Urothelium cell line (cell line): ENCODE results near the gene OR10H4.
"Not testable (repeated sequence)": the region's sequence is repeated elsewhere in the genome, so short reads cannot be mapped to it uniquely, and the experiment has no call there.

ENCODE experiments used
- DNase-seq: peaks from one replicate; pipeline ENCODE4 v3.0.0; 2011; ENCODE audit warnings: low spot score, mixed read lengths
- FAIRE-seq: peaks from 2 replicates; lab custom pipeline; 2011; peaks lifted over from hg19 to GRCh38; lab: Jason Lieb, UNC

Gene OR10H4

DNA sequence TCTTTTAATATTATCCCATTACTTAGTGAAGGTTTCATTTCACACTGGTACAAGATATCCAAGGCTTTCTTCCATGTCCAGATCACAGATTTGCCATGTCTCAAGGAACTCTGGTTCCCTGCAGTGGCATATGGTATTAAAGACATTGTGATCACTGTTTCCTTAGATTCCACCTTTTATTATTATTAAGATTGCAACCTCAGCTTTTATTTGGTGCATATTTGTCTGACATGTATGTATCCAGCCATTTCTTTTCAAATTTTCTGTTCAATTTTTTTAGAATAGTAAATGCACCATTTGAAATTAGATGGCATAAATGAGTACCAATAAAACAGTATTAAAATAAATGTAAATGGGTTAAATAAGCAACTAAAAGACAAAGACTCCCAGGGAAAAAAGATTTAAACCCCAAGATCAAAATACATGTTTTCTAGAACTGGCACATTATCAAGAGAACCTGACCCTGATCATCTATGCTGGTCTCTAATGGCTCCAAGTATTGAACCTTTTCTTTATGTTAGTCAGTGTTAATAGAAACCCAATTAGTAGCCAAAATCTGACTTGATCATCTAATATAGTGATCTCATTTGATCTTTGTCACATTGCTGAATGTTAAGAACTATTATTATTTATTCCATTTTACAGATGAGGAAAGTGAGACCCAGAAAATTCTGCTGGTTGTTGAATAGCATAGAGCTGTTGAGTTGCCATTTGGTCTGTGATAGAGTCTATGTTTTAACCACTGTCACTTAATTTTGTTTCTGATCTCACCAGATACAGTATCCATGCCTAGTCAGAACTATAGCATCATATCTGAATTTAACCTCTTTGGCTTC, at the start of gene OR10H4:
Gene OR10H4, plus strand, starts transcription at position 786 of the 836 bp plus-strand sequence. Its CDS starts 0 bp downstream, at position 786.
- FAIRE-seq = no peak
- DNase-seq = no peak

DNA sequence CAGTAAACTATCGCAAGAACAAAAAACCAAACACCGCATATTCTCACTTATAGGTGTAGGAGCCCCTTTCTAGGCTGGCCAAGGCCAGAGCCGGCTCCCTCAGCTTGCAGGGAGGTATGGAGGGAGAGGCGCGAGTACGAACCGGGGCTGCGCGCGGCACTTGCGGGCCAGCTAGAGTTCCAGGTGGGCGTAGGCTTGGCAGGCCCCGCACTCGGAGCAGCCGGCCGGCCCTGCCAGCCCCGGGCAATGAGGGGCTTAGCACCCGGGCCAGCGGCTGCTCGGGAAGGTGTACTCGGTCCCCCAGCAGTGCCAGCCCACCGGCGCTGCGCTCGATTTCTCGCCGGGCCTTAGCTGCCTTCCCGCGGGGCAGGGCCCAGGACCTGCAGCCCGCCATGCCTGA, 49.2 kb upstream of the OR10H4 start:
- FAIRE-seq, DNase-seq: not testable (repeated sequence)

- not testable (repeated sequence) for FAIRE-seq
These were observed 48.8 kb upstream of the OR10H4 start for GRCh38 chr19:15900032-15900431.

GRCh38 chr19:15900504-15900903, 48.3 kb upstream of the OR10H4 start:
- DNase-seq (no peak), FAIRE-seq (no peak)

More at GRCh38 chr19:15900032-15900431, 48.8 kb upstream of the OR10H4 start:
- DNase-seq = not testable (repeated sequence)

DNA sequence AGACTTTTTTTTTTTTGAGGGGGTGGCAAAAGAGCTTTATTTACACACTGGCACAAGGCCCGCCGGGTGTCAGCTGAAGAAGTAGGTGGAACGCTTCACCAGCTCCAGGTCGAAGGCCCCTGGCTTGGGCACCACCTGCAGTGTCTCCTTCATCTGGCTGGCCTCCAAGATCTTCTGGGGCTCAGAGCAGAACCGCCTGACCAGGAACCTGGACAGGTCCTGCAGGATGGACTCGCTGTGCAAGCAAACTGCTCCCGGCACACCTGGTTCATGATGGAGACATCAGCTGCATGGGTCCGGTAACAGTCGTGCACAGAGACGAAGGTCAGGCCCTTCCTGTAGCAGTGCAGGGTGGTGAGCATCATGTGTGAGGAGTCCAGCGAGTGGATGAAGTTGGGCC, 46.6 kb upstream of the OR10H4 start:
- DNase-seq (no peak), FAIRE-seq (no peak)

DNA sequence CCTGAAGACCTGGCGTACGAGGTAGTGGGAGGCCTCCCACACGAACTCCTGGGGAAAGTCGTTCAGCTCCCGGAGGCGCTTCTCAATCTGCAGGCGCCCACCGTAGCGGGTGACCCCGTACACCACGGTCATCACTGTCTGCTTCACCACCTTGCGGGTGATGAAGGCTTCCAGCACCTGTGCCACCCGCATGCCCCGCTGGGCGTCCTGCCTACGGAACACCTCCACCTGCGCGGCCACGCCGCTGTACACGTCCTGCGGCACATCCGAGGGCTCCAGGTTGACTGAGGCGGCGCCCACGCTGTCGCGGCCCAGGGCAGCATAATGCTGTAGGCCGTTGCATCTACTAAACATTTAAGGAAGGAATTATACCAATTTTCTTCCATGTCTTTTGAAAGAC, 45.9 kb upstream of the OR10H4 start:
- FAIRE-seq, DNase-seq: not testable (repeated sequence)

GRCh38 chr19:15905026-15905425, 43.8 kb upstream of the OR10H4 start:
- FAIRE-seq = no peak
- no peak for DNase-seq

GRCh38 chr19:15911599-15912235, 37.1 kb upstream of the OR10H4 start:
- DNase-seq = no peak

GRCh38 chr19:15913384-15913783, 35.4 kb upstream of the OR10H4 start:
- FAIRE-seq (no peak), DNase-seq (no peak)

More at GRCh38 chr19:15911599-15912235, 37.1 kb upstream of the OR10H4 start:
- FAIRE-seq = no peak

- no peak for FAIRE-seq
- no peak for DNase-seq
These were observed 35.0 kb upstream of the OR10H4 start for GRCh38 chr19:15913830-15914229.

DNA sequence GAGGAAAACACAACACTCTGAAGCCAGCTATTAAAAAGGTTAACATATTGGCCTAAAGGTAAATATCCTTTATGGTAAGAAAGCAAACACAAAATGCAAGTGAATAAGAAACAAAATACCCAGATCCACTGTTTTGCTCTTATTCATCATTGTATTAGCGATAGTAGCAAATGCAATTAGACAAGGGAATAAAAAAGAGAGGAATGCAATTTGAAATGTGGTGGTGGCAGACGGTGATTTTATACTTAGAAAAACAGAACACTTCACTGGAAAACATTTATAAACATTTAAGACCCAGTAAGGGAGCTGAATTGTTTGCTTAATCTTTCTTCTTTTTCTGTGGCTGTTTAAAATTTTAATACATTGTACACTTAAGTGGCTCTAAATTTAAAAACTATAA, 33.7 kb upstream of the OR10H4 start:
- no peak for DNase-seq
- no peak for FAIRE-seq

- FAIRE-seq (no peak), DNase-seq (no peak)
These were observed 29.6 kb upstream of the OR10H4 start for GRCh38 chr19:15919243-15919642.

DNA sequence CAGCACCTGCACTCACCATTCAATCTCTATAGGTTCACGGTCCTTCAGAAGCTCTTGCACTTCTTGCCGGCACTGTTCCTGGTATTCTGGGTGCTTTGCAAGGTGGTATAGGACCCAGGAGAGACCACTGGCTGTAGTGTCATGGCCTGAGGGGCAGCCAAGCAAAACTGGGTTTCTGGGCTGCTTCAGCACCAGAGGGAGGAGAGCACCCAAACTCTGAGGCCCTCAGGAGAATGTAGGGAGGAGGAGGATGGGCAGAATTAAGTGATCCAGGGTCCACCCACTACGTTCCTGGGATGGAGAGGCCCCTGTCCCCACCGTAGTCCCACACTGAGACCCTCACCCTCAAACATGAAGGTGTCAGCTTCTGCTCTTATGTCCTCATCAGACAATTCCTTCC, 26.8 kb upstream of the OR10H4 start:
- FAIRE-seq (no peak), DNase-seq (no peak)

GRCh38 chr19:15923702-15924101, 25.1 kb upstream of the OR10H4 start:
- FAIRE-seq = no peak
- DNase-seq = no peak

DNA sequence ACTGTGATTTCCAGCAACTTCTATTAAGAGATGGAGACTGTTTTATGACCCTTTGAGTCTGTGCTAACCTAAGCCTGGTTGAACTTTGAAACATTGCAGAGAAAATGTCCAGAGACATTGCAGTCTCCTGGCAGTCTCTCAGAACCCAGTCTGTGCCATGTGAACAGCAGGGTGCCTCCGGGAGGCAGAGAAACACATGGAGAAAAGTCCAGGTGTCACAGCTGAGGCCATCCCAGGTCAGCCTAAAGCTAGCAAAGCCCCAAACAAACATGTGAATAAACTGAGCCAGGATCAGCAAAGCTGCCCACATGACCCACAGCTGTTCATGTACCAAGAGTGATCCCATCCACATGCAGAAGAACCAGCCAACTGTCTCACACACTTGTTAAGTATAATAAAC, 22.3 kb upstream of the OR10H4 start:
- FAIRE-seq = no peak

GRCh38 chr19:15928321-15928720, 20.5 kb upstream of the OR10H4 start:
- FAIRE-seq = no peak

More for the DNA sequence above, 22.3 kb upstream of the OR10H4 start:
- DNase-seq = no peak

GRCh38 chr19:15933761-15934331, 15.0 kb upstream of the OR10H4 start:
- not testable (repeated sequence) for FAIRE-seq, DNase-seq

More at GRCh38 chr19:15928321-15928720, 20.5 kb upstream of the OR10H4 start:
- DNase-seq = no peak

GRCh38 chr19:15934332-15935078, 14.3 kb upstream of the OR10H4 start, which contains the start of gene CYP4F11:
Gene CYP4F11, minus strand, starts transcription at chr19:15934529. Its CDS starts 121 bp downstream, at chr19:15934408.
- FAIRE-seq = no peak
- DNase-seq = peak; percentile 61

DNA sequence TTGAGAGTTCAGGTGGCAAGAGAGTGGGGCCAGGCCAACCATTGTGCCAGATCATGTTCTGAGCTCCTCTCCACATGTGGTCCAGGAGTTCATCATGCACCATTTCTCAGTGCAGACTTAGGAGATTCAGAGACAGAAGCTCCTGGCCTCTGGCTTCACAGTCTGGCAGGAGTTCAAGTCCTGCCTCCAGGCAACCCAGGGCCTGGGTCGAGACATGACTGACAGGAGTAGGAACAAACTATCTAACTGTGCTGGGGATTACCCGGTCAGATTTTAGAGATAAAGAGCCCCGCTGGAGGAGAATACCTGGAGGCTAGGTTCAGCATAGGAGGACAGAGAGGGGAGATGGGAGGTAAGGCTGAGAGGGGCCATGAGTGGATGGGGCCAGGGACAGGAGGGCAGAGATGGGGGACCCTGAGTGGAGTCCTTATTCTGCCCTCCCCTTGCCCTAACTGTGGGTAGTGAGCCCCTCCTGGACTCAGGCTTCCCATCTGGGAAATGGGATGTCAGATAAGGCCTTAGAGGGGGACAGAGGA, 13.6 kb upstream of the OR10H4 start:
- FAIRE-seq = no peak
- DNase-seq = no peak

- no peak for FAIRE-seq
These were observed 12.6 kb upstream of the OR10H4 start for GRCh38 chr19:15936173-15936572.

More at GRCh38 chr19:15936173-15936572, 12.6 kb upstream of the OR10H4 start:
- DNase-seq = no peak
